HG02678 (cell line): ENCODE data around the gene MLANA.
A peak's percentile ranks its signal among the peaks of the same experiment; 100 is the strongest.

Source experiments
- ATAC-seq: cut with Tn5 transposase; IDR thresholded peaks from one replicate; pipeline ENCODE4 v1.9.1; 2021; ENCODE audit warnings: mild to moderate bottlenecking, moderate library complexity; ENCODE audit not compliant: unreplicated experiment

The MLANA gene

DNA sequence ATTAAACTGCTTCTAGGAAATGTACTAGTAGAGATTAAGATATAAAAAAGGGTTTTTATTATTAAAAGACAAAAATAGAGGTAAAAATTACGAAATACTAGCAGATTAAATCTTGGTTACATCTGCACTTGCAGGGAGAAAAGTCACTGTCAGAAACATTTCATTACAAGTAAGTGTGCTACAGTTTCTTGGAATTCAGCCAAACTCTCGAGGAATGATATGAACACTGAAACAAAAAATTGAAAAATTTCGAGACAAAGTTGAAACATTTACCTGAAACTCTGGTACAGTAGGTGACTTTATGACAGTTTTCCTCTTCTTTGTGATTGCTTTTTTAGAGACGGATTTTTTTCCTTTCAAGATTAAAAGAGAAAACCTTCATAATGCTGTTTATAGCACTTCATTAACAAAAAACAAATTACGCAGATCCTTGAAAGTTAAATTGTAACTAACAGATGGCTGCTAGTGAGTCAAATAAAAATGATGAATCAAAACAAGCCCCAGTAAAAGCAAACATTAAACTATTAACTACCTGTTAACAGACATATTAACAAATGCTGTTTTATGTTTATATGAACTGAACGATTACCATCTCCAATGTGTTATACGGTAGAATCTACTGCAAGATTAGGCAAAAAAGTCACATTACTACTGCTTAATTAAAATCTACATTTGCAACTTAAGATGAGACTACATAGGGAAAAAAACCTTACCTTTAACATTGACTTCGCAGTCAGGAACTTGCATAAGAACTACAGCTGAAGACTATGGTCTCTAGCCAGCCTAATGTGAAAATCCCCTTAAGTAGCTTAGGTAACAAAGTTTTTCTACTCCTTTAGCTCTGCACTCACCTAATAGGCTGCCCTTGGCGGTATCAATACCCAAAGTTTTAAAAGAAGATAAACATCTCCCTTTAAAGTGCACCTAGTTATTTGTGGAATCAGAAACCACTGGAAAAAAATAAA is 63.3 kb downstream of the MLANA start:
- ATAC-seq, result peak; percentile 31

DNA sequence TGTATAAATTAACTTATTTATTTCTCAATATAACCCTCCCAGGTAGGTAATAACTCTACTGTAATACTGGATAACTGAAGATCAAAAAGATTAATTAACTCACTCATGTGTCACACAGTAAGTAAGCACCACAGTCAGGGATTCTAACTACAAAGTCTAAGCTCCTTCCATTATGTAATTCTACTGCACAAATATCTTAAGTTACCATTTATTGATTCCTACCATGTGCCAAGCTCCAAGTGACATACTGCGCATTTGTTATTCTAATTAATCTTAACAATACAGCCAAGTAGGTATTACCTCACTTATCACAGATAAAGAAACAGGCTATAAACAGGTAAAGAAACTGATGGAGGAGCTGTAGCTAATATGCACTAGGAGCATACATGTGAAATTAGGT is 66.5 kb downstream of the MLANA start:
- no peak for ATAC-seq

DNA sequence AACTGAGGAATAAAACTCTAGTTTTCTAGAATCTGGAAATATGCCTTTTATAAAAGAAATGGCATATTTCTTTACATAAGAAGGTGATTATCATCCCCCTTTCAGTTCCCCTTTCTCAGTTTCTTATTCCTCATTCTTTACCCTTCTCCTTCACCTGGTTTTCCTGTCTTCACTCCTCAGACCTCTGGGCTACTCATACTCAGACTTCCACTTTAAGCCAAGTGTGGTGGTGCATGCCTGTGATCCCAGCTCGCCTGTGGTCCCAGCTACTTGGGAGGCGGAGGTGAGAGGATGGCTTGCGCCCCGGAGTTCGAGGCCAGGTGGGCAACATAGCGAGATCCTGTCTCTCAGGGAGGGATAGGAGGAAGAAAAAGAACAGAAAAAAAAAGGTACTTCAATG is 67.6 kb downstream of the MLANA start:
- ATAC-seq, result no peak
